Measurements from ENCODE around the gene NRM.

- TF ChIP-seq CTCF (tag by site-specific recombination; IDR thresholded peaks at IDR 0.05) (no peak), PATZ1 (tag by site-specific recombination; IDR thresholded peaks at IDR 0.05) (no peak), ZBTB49 (tag by site-specific recombination; IDR thresholded peaks at IDR 0.05; ENCODE audit: low read depth) (no peak), ZNF16 (tag by site-specific recombination; IDR thresholded peaks at IDR 0.05; ENCODE audit: low read depth) (no peak), ZIC2 (tag by site-specific recombination; IDR thresholded peaks at IDR 0.05) (no peak), BCL11A (tag by site-specific recombination; IDR thresholded peaks at IDR 0.05; ENCODE audit: low read depth) (no peak), ZNF24 (tag by site-specific recombination; IDR thresholded peaks at IDR 0.05) (no peak), ZNF274 (IDR thresholded peaks at IDR 0.05; ENCODE audit: low read length) (no peak), ZNF274 (tag by site-specific recombination; IDR thresholded peaks at IDR 0.05; ENCODE audit: borderline replicate concordance) (no peak), GLI4 (tag by site-specific recombination; IDR thresholded peaks at IDR 0.05) (no peak)
Measured at GRCh38 chr6:30703821-30704220, 13.0 kb upstream of the NRM start.
